OCI-M1 (cell line): ENCODE results near the gene SET.
"Not testable (repeated sequence)": the region's sequence is repeated elsewhere in the genome, so short reads cannot be mapped to it uniquely, and the experiment has no call there.

Source experiments
- DNase-seq: peaks from one replicate; lab custom pipeline; 2025; lab: John Stamatoyannopoulos, UW

The SET gene

DNA sequence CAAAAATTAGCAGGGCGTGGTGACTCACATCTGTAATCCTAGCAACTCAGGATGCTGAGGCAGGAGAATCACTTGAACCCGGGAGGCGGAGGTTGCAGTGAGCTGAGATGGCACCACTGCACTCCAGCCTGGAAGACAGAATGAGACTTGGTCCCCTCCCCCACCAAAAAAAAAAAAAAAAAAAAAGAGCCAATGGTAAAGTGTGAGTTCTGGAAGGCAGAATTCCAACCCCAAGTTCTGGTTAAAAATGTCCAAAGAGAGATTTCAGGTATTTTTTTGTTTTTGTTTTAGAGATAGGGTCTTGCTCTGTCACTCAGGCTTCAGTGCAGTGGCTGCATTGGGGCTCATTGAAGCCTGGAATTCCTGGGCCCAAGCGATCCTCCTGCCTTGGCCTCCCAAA, 1.6 kb upstream of the SET start:
- no peak for DNase-seq

DNA sequence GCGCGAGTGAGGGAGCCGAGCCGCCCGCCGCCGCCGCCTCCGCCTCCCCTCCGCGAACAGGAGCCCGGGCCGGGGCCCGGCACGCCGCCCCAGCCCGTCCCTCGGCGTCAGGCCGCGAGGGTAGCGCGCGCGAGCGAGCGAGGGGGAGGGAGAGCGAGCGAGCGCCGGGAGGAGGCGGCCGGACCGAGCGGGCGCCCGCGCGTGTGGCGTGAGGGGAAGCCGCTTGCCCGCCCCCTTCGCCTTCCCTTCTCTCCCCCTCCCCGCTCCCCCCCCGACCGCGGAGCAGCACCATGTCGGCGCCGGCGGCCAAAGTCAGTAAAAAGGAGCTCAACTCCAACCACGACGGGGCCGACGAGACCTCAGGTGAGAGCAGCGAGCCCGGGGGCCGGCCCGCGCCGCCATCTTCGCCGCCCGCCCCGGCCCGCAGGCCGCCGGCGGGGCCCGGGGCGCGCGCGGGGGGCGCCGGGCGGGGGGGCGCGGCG, 312 bp downstream of the SET start:
- no peak for DNase-seq

DNA sequence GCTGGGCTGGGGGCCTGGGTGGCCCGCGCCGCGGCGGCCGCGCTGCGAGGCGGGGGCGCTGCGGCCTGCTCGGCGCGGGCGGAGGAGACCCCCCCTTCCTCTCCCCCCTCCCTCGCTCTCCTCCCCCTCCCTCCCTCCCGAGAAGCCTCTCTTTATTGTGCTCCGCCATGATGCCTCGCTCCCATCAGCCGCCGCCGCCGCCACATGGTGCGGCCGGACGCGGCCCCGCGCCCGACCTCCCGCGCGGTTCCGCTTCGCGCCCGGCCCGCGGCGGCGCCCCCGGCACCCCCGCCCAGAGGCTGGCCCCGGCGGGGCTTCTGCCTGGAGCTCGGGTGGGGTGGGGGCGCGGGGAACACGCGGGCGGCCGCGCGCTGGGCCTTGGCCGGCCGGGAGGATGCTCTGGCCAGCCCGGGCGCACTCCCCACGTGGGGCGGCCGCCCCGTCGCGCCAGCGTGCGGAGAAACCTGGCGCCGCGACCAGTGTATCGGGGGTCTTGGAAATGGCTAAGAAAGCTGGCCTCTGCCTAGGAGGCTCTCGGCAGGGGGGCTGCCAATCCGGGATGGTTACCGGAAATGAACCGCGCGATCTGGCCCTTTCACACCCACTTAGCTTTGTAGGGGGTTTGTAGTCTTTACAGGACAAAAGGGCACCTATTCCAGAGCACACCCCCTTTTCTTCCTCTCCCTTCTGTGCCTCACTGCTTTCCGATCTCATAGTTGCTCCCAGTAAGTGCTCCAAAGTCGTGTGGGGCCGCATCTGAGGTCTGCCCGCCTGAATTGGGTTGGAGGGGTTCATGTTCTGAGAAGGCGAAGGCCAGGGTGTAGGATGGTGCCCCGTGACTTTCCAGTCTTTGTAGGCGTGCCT, 1.0 kb downstream of the SET start:
- DNase-seq = peak; percentile 44

DNA sequence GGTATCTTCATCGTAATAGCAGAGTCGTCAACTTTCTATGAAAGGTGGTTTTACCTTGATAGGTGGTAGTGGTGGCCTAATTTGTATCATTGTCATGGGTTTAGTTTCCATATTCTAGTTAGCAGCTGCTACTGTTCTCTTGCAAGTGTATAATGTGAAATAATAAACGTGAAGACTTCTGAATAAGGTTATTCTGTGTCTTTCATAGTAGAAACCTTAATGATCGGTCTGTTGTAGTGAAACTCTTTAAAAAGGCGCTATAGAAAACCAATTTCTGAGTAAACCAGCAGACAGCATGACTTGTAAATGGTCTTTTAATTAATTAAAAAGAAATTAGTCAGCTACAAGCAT, 1.6 kb downstream of the SET start:
- DNase-seq = no peak

DNA sequence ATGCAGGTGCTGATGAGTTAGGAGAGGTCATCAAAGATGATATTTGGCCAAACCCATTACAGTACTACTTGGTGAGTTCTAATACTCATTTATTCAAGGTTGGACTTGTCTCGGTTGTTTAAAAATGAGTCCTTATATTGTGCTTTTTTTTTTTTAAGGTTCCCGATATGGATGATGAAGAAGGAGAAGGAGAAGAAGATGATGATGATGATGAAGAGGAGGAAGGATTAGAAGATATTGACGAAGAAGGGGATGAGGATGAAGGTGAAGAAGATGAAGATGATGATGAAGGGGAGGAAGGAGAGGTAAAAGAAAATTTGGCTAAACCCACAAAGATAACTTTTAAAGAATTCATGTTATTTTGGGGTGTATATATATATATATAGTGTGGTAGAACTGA, 4.7 kb downstream of the SET start:
- DNase-seq = not testable (repeated sequence)

DNA sequence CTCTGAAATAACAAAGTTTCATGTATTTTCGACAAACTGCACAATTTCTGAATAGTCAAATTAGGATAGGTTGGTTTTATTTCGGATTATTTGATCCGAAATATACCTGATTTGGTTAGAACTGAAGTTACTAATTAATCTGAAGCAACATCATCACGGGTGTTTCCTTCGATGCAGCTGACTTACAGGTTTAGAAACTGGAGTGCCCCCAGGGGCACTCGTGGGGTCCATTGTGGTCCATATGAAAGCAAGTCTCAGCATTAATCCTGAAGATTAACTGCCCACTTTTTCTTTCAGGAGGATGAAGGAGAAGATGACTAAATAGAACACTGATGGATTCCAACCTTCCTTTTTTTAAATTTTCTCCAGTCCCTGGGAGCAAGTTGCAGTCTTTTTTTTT, 5.3 kb downstream of the SET start:
- no peak for DNase-seq

DNA sequence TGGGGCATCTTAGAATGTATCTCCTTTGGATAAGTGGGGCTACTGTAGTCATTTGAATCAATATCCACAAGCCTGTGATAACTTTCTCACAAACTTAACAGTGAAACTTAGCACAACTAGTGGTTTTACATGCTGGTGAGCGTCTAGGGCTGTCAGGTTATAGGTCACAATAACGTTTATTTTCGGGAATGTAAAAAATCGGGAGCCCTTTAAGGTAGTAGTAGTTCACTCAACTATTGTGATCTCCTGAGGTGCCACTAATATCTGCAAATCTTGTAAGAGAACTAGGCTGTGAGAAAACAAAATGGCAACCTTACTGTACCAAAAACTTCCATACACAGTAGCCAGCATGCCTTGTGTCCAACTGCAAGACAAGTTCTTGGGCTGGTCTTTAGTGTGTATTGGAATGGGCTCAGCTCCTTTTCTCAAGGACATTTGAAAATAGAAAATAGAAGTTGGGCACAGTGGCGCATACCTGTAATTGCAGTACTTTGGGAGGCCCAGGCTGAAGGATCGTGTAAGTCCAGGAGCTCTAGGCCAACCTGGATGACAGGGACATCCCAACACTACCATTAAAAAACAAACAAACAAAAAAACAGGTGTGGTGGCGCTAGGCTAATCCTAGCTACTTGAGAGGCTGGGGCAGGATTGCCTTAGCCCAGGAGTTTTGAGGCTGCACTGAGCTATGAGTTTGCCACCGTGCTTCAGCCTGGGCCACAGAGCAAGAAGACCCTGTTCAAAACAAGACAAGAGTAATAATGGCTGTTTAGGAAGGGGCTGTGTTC, 8.1 kb downstream of the SET start:
- no peak for DNase-seq

DNA sequence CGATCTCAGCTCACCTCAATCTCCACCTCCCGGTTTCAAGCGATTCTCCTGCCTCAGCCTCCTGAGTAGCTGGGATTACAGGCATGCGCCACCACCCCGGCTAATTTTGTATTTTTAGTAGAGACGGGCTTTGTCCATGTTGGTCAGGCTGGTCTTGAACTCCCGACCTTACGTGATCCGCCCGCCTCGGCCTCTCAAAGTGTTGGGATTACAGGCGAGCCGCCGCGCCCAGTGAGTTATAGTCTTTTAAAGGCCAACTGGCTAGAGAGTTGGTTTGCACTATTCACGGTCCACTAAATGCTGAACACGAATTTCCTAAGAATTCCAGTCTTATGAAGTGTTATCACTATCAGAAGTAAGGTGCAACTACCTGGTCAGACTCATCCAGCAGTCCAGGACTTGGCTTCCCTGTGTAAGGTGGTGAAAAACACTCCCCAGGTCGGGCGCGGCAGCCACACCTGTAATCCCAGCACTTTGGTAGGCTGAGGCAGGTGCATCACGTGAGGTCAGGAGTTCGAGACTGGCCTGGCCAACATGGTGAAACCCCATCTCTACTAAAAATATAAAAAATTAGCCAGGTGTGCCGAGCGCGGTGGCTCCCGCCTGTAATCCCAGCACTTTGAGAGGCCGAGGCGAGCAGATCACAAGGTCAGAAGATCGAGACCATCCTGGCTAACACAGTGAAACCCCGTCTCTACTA, 10.2 kb downstream of the SET start:
- not testable (repeated sequence) for DNase-seq

DNA sequence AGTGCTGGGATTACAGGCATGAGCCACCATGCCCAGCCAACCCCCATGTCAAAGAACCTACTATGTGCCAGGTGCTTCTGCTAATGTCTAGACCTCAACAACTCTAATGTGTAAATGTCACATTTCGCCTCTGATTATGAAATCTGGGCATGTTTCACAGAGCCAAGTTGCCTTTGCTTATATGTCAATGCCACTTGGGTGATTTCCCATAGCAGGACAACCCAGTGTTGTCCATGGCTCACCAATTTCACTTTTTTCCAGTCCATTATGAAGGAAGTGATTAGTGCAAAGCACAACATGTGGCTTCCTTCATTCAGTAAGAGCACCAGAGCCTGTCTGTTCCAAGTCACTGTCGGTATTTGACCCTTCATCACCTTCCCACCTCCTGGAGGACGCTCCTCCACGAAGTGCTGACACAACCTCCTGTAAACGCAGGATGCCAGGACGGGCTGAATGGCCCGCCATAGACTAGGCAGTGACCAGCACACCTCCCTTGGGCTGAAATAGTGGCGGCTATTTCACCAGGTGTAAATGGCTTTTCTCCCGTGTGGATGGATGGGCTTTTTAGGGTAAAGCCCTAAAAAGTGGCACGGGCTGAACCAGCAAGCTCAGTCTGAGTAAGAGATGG, 12.3 kb downstream of the SET start:
- DNase-seq = no peak

DNA sequence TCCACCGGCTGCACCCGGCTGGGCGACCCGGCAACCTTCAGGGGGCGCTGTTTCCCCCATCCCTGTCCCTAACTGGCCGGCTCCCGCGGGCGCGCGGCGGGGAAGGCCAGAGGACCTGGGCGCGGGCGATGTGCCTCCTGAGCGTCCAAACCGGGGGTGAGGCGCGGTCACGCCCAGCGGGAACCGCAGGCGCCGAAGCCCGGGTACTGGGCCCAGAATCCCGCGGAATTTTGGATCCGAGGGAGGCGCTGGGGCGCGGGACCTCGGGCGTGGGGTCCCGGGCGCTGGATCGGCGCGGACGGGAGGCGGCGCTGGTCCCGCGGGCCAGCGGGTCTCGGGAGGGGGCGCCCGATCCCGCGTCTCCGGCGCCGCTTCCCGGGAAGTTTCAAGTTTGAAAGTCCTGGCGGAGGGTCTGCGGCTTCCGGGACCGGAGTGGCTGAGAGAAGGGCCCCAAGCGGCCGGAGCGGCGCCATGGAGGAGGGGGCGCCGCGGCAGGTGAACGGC, 13.5 kb downstream of the SET start, which contains the start of gene PKN3:
Gene PKN3 (plus strand): TSS at position 59 of the 504 bp plus-strand sequence. CDS start 413 bp downstream, at position 472.
- DNase-seq = peak; percentile 91

DNA sequence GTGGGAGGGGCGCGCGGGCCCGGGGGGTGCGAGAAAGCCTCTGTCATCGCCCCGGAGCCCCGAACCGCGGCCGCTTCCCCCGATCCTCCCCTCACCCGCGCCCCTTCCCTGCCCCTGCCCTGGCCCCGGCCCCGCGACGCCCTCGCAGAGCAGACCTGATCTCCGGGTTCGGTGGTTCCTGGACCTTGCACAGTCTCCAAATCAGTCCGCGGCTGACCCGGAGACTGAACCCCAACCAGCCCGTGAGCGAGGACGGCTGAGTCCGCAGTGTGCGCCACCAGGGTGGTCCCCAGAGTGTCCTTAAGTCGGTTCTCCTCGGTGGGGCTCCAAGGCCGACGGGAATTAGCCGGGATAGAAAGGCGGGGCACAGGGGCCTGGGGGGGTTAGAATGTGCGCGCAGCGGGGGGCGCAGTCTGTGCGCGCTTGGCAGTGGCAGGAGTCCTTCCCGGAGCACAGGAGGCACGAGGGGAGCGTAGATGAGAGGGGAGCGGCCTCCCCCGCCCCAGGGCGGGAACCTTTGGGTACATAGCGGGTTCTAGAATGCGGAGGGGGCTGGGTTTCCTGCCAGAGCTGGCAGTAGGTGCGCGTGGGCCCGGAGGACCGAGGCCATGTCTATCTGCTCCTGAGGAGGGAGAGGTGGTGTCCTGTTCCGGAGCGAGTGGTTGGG, 14.1 kb downstream of the SET start:
- peak; percentile 42 for DNase-seq

DNA sequence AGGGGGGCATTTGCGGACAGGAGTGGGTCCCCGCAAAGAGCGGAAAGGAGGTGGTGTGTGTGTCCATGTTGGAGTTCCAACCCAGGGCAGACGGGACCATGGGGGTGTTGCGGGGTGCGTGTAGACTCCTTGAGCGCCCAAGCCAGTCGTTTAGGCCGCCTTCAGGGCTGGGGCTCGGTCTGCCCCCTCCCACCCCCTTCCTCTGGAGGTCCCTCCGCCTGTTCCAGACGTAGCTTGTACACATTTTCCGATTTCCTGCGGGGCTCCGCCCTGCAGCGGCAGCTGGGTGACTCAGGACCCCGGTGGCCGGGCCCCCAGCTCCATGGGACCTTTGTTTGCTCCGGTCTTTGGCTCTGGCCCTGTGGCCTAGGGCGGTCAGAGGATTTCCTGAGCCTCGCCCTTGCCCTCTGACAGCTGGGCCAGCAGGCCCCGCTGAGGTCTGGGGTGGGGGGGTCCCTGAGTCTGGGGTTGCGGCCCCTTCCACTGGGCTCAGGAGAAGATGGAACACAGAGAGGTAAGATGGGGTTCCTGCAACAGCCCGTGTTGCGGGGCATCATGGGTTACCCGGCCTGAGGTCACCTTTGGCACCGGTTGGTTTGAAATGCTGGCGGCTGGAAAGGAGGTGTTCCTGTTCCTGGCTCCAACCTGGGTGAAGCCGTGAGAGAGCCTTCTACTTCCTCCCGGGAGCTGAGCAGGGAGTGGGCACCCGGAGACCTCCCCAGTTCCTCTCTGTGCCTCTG, 14.8 kb downstream of the SET start:
- no peak for DNase-seq

DNA sequence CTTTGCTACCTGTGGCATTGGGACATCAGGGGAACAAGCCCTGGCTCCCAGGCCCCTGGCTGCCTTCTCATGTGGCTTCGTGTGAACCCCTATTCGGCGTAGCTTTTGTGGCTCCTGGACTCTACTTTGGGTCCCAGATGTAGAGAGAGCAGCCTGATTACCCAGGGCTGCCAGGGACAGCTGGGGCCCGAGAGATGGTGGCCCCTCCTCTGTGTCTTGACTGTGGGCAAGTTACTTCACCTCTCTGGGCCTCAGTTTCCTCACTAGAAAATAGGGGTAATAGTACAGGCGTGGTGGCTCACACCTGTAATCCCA, 15.3 kb downstream of the SET start:
- DNase-seq = no peak

DNA sequence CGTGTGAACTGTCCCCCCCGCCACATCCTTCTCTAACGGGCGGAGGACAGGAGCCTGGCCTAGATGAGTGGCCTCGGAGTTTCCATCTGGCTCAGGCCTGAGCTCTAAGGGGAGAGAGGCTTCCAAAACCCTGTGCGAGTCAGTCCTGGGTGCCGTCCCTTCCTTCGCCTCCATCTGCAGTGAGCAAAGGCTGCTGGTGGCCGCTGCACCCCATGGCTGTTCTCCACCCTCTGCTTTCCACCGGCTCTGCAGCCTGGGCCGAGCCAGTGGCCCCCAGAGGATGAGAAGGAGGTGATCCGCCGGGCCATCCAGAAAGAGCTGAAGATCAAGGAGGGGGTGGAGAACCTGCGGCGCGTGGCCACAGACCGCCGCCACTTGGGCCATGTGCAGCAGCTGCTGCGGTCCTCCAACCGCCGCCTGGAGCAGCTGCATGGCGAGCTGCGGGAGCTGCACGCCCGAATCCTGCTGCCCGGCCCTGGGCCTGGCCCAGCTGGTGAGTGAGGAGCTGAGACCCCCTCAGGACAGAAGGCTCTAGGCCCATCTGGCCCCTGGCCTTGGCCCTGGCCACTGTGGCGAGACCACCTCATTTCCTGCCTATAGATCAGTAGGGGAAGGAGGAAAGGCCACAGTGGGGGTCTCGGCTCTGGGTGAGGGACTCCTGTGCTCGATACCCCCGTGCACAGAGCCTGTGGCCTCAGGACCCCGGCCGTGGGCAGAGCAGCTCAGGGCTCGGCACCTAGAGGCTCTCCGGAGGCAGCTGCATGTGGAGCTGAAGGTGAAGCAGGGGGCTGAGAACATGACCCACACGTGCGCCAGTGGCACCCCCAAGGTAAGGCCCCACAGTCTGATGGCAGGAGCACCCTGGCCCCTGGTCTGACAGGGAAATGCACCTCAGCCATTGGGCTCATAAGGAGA, 16.3 kb downstream of the SET start:
- DNase-seq = no peak

DNA sequence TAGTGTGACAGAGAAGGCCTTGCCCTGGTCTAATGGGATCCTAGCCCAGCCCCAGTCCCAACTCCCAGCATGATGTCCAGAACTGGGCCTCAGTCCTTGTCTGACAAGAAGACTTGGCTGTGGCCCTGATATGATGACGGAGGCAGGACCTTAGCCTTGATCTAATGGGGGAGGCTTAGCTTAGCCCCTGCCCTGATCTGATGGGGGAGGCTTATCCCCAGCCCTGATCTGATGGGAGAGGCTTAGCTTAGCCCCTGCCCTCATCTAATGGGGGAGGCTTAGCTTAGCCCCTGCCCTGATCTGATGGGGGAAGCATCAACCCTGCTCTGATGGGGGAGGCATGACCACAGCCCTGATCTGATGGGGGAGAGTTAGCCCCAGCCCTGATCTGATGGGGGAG, 17.0 kb downstream of the SET start:
- DNase-seq = no peak

DNA sequence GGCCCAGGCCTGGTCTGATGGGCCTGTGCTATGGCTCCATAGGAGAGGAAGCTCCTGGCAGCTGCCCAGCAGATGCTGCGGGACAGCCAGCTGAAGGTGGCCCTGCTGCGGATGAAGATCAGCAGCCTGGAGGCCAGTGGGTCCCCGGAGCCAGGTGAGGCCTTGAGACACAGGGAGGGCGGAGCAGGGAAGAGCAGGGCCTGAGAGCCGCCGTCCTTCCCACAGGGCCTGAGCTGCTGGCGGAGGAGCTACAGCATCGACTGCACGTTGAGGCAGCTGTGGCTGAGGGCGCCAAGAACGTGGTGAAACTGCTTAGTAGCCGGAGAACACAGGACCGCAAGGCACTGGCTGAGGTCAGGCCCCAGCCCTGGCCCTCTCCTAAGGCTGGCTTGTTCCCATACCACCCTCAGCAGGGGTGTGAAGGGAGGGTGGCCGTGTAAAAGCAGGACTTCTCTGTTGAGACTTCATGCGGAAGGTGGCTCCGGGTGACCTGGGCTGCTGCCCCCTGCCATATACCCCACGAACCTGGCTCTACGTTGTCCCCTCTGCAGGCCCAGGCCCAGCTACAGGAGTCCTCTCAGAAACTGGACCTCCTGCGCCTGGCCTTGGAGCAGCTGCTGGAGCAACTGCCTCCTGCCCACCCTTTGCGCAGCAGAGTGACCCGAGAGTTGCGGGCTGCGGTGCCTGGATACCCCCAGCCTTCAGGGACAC, 17.8 kb downstream of the SET start:
- DNase-seq = no peak

DNA sequence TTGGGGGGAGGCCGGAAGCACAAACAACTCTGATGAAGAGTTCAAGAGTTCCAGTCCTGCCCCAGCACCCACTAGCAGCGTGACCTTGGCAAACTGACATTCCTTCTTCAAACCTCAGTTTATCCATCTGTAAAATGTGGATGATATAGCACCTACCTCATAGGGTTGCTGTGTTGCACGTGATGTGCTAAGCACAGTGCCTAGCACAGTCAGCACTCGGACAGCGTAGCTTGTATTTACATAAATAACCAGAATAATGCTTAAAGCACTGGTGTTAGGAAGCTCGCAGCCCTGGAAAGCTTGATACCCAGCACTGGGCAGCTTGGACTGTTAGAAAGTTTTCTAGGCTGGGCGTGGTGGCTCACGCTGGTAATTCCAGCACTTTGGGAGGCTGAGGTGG, 18.4 kb downstream of the SET start:
- no peak for DNase-seq

DNA sequence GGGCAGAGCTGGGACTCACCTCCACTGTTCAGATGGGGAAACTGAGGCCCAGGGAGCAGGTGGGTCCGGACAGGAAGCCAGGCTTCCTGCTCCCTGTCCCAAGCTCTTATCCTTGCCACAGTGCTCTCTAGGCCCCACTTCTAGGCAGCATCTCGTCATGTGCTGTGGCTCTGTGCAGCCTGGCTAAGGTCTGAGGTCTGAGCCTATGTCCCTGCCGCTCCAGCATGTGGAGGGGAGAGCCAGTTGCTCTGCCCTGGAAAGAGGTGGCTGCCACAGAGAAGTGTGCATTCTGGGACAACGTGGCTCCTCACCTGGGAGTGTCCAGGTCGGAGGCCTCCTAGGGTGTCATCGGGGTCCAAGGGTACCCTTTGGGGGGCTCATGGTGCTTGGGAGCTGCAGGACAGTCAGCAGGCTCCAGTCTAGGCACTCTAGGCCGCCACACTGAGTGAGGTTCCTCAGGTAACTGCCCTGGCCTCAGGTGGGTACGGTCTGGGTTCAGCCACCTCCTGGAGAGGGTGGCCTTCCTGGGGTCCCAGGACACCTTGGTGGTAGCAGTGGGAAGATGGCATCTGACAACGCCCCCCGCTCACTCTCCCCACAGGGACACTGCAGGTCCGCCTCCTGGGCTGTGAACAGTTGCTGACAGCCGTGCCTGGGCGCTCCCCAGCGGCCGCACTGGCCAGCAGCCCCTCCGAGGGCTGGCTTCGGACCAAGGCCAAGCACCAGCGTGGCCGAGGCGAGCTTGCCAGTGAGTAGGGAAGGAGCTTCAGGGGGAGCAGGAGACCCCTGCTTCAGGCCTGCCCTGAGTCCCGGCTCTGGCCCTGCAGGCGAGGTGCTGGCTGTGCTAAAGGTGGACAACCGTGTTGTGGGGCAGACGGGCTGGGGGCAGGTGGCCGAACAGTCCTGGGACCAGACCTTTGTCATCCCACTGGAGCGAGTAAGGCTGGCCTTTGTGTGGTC, 23.7 kb downstream of the SET start:
- no peak for DNase-seq
